Ascending aorta (tissue), 2 donors: ENCODE measurements around the gene STEAP4. TPM values are rescaled to one million over a fixed set of nuclear protein-coding genes. Genes with fewer than 3 reads are reported as not detected.

Experiments used
- DNase-seq, 2 donors: peaks; one replicate each; pipeline ENCODE4 v3.0.0-alpha.2; 2019; ENCODE audit warnings: low spot score in 2 of 2
- H3K27ac ChIP-seq, 2 donors: fragments of 200-600 bp; sonication (generic); one replicate each; pipeline ENCODE4 v1.5.1; 2016 to 2017; ENCODE audit warnings: mild to moderate bottlenecking in 1 of 2
- H3K27me3 ChIP-seq: fragments of 200-600 bp; sonication (generic); one replicate; pipeline ENCODE4 v1.5.1; 2017
- H3K36me3 ChIP-seq, 2 donors: fragments of 200-600 bp; sonication (generic); one replicate each; pipeline ENCODE4 v1.5.1; 2016
- H3K4me1 ChIP-seq, 2 donors: fragments of 200-600 bp; sonication (generic); one replicate each; pipeline ENCODE4 v1.5.1; 2016 to 2017; ENCODE audit warnings: mild to moderate bottlenecking in 1 of 2
- H3K4me3 ChIP-seq, 2 donors: fragments of 200-600 bp; sonication (generic); one replicate each; pipeline ENCODE4 v1.5.1; 2016 to 2017; ENCODE audit warnings: mild to moderate bottlenecking in 1 of 2
- H3K9me3 ChIP-seq, 2 donors: fragments of 200-600 bp; sonication (generic); one replicate each; pipeline ENCODE4 v1.5.1; 2016
- CTCF ChIP-seq, 3 experiments: fragments of 200-600 bp in 2 of 3; fragments of 450-650 bp in 1 of 3; sonication (generic) in 2 of 3; IDR thresholded peaks; one replicate each; pipeline ENCODE4 v1.5.1; 2016 to 2019; ENCODE audit warnings: antibody characterized with exemption in 3 of 3, mild to moderate bottlenecking in 1 of 3, moderate library complexity in 1 of 3
- intact Hi-C: fragments of 100-400 bp; cut with DNase I; formaldehyde crosslinking; loops from one replicate; pipeline ENCODE4 v1.15.1; 2023
- total RNA-seq: library from RNA; depleted of rRNA; stranded (reverse); fragments of >200 nt; gene quantifications from one replicate; pipeline ENCODE4 v1.1.0, GENCODE V29; 2016

Gene STEAP4
- total RNA-seq, 1 donor from 2014 or later, result 211 TPM

GRCh38 chr7:88331322-88331721 is 24.6 kb upstream of the STEAP4 start:
- intact Hi-C loops, result no loop called here
- Histone ChIP-seq H3K9me3 (no peaks in the 10 kb centered on the region), H3K27me3 (no peaks in the 10 kb centered on the region), H3K4me1 (no peaks in the 10 kb centered on the region), H3K36me3 (no peaks in the 10 kb centered on the region), H3K4me3 (no peak overlapping the region), H3K27ac (no peak overlapping the region)
- TF ChIP-seq CTCF (IDR thresholded peaks at IDR 0.05), result no peak
- no peak for DNase-seq

DNA sequence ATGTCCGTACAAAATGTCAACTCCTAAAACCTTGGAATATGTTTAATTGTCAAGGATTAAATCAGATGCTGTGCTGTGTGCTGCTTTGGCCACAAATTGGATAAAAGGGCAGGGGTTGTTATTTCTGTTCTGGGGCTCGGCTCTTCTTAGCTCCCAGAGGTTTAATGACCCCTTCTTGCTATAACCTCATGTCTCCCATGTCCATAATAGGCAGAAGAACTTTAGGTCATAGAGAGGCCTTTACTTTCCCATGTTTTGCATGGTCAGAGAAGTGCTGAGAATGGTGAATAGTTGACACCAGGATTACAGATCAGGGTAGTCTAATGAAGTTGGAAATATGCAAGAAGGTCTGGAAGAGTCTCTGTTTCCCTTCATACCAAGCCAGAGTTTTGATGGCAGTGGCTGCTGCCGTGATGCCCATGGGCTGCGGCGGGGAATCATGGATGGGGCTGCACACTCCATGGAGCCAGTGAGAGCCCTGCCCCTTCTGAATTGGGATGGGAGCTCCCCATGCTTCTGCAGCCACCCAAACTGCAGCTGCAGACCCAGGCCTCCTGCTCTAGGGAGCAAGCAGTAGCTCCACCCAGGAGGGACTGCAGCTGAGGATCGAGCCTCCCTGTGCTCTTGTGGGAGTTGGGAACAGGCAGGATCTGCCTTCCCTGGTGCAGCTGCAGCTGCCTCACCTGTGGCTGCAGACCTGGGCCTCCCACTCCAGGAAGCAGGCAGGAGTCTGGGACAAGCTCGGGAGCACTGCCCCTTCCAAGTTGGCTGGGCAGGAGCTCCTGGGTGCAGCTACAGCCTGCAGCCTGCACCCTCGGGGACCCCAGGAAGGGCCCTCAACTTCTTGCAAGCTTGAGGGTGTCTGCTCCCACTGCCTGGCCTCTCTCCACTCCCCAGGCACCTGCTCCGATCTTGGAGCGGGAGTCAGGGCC is 23.1 kb upstream of the STEAP4 start:
- intact Hi-C loops, result no loop called here
- Histone ChIP-seq H3K27me3 (no peaks in the 10 kb centered on the region), H3K9me3 (no peaks in the 10 kb centered on the region), H3K4me3 (no peak overlapping the region), H3K27ac (no peak overlapping the region), H3K36me3 (no peaks in the 10 kb centered on the region), H3K4me1 (no peaks in the 10 kb centered on the region)
- no peak for DNase-seq
- TF ChIP-seq CTCF (IDR thresholded peaks at IDR 0.05), result no peak

DNA sequence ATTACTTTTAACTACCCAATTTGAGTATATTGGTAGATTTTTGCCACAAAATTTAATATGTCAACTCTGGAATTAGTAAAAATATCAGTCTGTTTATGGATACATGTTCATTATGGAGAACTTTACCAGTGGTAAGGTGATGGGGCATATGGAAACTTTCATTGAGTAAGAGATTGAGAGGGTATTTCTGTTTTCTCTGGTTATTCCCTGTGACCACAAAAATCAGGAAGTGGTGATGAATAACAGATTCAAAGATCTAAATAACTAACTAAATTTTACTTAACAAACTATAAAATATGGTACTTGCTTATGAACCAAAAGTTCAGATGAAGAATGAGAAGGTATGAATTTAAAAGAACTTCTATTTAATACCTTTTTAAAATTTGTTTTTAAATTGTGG is 22.1 kb upstream of the STEAP4 start:
- Histone ChIP-seq H3K27me3 (no peaks in the 10 kb centered on the region), H3K4me1 (no peaks in the 10 kb centered on the region), H3K27ac (no peak overlapping the region), H3K9me3 (no peaks in the 10 kb centered on the region), H3K36me3 (no peaks in the 10 kb centered on the region), H3K4me3 (no peak overlapping the region)
- no peak for TF ChIP-seq CTCF (IDR thresholded peaks at IDR 0.05)
- intact Hi-C loops, result no loop called here
- no peak for DNase-seq

- no peak overlapping the region for H3K4me3 ChIP-seq
- no peak for TF ChIP-seq CTCF (IDR thresholded peaks at IDR 0.05)
- no peaks in the 10 kb centered on the region for H3K27me3 ChIP-seq
- DNase-seq, result no peak
- no peak overlapping the region for H3K27ac ChIP-seq
- no peaks in the 10 kb centered on the region for H3K9me3 ChIP-seq
- H3K36me3 ChIP-seq, result no peaks in the 10 kb centered on the region
- intact Hi-C loops, result no loop called here
- no peaks in the 10 kb centered on the region for H3K4me1 ChIP-seq
Measured at GRCh38 chr7:88324699-88325098, 18.0 kb upstream of the STEAP4 start.

GRCh38 chr7:88322151-88322550 is 15.5 kb upstream of the STEAP4 start:
- no peak for TF ChIP-seq CTCF (IDR thresholded peaks at IDR 0.05)
- no peak overlapping the region for H3K27ac ChIP-seq
- no peaks in the 10 kb centered on the region for H3K27me3 ChIP-seq
- DNase-seq, result no peak
- no peaks in the 10 kb centered on the region for H3K4me1 ChIP-seq
- intact Hi-C loops, result no loop called here
- H3K36me3 ChIP-seq, result no peaks in the 10 kb centered on the region
- no peak overlapping the region for H3K4me3 ChIP-seq
- H3K9me3 ChIP-seq, result no peaks in the 10 kb centered on the region
